Suppressor macrophage treated with lipopolysaccharide for 1 hour (primary cell): Measurements from ENCODE around the gene SAT2.
"Not testable (repeated sequence)": the region's sequence is repeated elsewhere in the genome, so short reads cannot be mapped to it uniquely, and the experiment has no call there.

Experiments
- DNase-seq, 3 donors: peaks; one replicate each; pipeline ENCODE4 v3.0.0-alpha.2; 2020 to 2022

The SAT2 gene

GRCh38 chr17:7633093-7633492 lies 5.5 kb upstream of the SAT2 start:
- DNase-seq: no peak

DNA sequence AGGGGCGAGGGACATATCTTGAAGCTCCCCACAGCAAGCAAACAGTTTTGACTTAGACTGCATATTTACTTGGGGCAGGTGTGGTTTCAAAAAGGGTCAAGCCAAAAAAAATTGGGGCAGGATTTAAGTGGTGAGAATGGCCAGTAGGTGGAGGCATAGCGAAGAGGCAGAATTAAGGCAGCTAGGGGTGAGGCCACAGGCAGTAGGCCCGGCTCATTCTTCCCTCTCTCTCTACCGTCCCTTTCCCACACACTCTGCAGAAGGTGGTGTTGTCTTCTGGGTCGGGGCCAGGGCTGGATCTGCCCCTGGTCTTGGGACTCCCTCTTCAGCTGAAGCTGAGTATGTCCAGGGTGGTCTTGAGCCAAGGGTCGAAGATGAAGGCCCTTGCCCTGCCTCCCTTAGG lies 4.9 kb upstream of the SAT2 start:
- peak; percentile 75 to 80 (median 75) for DNase-seq

- DNase-seq: no peak
Observed at GRCh38 chr17:7631398-7632380, 4.1 kb upstream of the SAT2 start.

- DNase-seq: no peak
Observed at GRCh38 chr17:7629939-7630571, 2.4 kb upstream of the SAT2 start, which contains the start of gene SHBG. Gene SHBG, plus strand, starts transcription at chr17:7630135. Its CDS starts 38 bp downstream, at chr17:7630173.

DNA sequence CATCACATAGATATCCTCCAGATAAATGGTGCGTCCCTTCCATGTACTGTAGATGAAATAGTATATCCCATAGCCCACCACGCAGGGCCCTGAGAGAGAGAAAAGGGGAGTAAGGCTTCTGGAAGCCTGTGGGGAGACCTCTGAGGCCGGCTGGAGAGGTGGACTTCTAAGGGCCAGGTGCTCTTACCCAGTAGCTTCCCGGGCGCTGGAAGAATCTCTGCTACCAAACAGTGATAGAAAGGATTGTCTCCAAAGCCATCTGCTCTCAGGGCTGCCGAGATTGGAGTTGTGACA lies 718 bp downstream of the SAT2 start:
- DNase-seq: no peak

DNA sequence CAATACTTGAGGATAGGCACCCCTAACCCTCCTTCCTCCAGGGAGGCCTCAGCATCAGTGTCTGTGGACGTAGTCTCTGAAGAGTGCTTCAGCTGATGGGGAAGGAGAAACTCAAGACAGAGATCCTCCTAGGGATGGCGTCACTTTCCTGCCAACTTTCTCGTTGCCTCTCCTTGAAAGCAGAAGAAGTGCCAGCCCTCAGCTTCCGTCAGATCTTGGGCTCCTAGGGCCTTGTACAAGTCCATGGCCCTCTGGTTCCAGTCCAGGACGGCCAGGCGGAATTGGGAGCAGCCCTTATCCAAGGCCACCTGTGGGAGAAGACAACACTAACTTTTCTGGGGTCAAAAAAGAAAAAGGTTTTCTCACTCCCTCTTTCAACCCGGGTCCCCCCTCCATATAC lies 1.3 kb downstream of the SAT2 start:
- peak; percentile 80 to 85 (median 85) for DNase-seq

GRCh38 chr17:7625749-7626148 lies 1.9 kb downstream of the SAT2 start:
- not testable (repeated sequence) for DNase-seq

- DNase-seq: no peak
Observed at GRCh38 chr17:7623661-7624060, 4.0 kb downstream of the SAT2 start.

DNA sequence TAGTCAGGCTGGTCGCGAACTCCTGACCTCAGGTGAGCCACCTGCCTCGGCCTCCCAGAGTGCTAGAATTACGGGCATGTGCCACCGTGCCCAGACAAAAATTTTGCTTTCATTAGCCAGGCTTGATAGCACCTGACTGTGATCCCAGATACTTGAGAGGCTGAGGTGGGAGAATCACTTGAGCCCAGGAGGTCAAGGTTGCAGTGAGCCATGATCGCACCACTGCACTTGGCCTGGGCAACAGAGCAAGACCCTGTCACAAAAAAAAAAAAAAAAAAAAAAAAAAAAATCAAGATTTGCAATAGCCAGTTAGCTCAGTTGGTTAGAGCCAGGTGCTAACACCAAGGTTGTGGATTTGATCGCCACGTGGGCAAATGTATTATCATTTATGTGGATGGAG lies 6.8 kb downstream of the SAT2 start:
- no peak for DNase-seq

DNA sequence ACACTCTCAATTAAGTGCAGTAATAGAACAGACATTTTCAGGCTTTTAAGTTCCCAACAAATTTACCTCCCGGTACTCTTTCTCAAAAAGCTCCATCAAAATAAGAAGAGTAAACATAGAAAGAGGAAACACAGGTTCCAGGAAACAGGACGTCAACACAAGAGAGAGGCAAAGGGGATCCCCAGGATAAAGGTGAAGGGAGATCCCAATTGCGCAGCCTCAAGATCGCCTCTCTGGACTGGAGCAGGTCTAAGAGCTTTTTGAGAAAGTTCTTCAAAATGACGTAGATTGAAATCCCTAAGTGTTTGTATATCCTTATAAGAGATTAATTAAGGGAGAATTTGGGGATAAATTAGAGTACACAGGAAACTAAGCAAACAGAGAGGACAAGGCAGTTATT lies 9.0 kb downstream of the SAT2 start:
- DNase-seq: no peak

- no peak for DNase-seq
Observed at GRCh38 chr17:7615265-7615747, 12.3 kb downstream of the SAT2 start.

DNA sequence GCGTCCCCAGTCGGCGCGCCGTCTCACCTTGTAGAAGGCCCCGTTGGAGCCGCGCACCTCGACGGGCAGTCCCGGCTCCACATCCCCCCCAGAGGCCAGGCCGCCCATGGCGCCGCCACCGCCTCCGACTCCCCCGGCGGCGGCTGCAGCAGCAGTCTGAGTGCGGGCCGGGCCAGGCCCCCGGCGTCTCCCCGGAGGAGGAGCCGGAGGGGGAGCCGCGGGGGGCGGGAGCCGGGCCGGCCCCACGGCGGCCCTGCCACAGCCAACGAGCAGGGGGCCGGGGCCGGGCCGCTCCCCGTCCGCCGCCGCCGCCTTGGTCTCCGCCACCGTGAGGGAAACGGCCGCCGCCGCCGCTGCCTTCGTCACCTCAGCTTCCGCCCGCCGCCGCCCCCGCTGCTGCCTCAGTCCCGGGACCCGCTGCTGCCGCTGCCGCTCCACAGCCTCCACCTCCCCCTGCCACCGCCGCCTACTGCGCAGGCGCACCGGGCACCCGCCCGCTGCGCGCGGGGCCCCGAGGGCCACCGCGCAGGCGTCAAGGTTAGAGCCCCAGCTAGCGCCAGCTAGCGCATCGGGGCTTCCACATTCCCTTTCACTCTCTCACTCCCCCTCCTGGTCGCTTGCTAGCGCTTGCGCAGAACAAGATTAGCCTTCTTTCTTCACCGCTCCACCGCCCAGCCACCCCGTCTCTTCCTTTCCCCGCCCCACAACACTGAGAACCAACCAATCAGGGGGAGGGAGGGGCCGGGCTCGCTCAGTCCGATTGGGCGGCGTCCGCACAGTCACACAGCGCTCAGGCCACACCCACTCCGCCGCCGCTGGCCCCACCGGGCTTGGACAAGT lies 13.0 kb downstream of the SAT2 start, which contains the start of gene FXR2:
Gene FXR2, minus strand, starts transcription at position 473 of the 840 bp plus-strand sequence. Its CDS starts 365 bp downstream, at position 108.
- peak; percentile 99 for DNase-seq

DNA sequence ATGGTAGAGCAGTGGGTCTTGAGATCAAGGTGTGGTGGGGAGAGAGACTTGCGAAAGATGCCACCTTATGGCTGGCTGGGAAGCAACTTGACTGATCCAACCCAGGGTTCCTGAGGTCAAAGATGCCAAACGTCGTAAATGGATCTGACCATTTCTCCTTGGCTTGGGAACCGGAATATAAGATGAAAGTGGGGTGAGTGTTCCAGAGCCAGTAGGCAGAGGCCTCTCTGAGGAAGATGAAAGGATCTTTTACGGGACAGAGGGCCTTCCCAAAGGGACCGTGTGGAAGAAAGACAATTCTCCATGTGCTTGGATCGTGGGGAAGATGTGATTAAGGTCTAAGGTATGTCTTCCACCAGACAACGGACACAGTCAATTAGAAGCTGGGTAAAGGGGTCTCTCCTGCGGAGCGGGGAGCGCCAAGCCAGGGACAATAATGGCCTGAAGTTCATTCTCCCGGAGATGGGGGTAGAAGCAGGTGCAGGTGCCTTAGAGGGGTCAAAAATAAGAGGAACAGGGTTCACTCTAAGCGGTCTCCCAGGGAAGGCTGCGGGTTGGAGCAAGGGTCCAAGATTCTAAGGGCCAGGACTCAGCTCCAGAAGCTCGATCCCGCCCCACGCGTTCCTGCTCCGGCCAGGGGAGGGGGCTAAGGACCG lies 13.7 kb downstream of the SAT2 start:
- peak in 1 of 3 donors; percentile 11 for DNase-seq

DNA sequence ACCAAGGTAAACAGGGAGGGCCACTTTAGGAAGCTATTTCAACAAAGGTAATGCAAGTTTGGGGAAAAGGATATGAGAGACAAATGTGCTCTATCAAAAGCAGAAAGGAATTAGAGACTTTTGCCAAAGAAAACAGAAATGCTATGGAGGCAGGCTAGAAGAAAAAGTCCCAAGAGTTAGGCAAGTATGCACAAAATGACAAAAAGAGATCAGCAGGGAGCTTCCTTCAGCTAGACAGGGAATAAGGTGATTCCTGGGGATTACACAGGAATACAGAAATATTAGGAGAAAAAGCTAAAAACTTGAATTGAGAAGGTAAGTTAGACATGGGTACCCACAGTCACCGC lies 15.4 kb downstream of the SAT2 start:
- DNase-seq: no peak

DNA sequence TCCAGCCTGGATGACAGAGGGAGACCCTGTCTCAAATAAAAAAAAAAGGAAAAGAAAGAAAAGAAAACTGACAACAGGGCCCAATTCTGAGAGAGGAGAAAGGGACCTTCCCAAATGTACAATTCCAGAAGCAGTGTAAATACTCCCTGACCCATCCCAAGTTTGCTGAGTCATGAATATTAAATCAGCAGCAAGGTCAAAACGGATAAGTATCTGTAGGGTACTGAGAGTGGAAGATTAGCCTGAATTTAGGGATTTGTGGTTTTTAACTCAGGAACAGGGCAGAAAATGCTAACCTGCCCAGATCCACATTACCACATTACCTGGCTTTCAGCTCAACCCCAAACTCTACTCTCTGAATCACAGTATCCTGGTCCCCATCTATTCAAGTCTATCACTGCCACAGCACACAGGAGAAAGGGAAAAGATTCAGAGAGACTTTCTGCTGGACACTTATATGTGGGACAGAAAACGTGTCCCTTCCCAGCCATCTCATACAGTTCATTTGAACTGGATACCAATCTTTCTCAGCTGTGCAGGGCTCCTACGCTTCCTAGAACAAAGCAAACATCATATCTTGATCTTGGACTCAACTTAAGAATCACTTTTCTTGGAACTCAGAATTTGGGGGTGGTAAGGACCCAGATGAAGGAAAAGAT lies 15.9 kb downstream of the SAT2 start:
- no peak for DNase-seq

DNA sequence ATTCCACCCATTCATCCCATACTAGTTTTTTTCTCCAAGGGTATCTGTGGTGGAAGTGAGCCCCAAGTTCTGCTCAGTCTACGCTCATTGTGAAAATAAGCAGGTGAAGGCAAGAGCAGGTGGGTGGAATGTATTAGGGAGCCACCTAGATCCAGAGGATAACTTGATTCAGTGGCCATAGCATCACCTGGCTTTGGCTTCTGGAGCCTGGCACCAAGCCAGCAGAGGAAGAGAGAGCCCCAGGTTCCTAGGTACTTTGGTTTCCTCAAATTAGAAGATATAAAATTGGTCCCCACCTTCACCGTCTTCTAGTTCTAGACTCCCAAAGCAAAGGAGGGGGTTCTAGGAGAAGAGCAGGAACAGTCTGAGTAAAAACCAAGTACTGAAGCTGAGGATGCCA lies 17.0 kb downstream of the SAT2 start:
- no peak for DNase-seq

GRCh38 chr17:7606280-7606679 lies 21.3 kb downstream of the SAT2 start:
- no peak for DNase-seq

DNA sequence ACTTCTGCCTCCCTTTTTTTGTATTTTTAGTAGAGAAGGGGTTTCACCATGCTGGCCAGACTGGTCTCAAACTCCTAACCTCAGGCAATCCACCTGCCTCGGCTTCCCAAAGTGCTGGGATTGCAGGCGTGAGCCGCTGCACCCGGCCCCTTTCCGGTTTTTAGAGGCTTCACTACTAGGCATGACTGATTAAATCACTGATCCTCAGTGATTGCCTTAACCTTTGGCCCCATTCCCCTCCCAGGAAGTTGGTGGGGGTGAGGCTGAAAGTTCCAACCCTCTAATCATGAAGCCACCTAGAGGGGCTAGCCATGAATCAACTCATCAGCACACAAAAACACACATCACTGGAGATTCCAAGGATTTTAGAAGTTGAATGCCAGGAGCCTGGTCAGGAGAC lies 30.1 kb downstream of the SAT2 start:
- DNase-seq: not testable (repeated sequence)

- no peak for DNase-seq
Observed at GRCh38 chr17:7593296-7593695, 34.3 kb downstream of the SAT2 start.

DNA sequence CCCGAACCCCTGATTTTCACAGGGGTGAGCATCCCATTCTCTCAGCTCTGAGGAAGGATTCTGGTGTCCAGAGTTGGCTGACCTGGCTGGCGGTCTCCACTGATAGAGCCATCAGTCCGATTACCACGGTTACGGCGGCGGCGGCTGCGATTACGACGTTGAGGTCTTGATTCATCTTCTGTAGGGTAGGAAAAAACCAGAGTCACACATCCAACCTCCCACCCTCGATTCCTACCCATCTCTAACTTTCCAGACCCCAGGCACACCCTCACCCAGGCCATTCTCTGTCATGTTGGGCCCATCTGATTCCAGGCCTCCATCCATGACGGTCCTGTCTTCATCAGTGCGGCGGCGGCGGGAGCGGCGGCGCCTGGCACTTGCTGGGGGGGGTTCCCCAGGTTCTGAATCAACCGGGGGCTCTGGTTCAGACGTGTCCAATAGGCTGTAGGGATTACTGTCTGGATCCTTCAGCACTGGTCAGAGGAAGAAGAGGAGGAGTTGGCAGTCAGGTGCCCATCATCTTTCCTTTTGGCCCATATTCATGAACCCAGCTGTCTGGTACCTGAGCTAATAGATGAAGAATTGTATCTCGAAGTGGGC lies 35.1 kb downstream of the SAT2 start:
- DNase-seq: no peak

GRCh38 chr17:7591596-7591995 lies 36.0 kb downstream of the SAT2 start:
- DNase-seq: no peak

DNA sequence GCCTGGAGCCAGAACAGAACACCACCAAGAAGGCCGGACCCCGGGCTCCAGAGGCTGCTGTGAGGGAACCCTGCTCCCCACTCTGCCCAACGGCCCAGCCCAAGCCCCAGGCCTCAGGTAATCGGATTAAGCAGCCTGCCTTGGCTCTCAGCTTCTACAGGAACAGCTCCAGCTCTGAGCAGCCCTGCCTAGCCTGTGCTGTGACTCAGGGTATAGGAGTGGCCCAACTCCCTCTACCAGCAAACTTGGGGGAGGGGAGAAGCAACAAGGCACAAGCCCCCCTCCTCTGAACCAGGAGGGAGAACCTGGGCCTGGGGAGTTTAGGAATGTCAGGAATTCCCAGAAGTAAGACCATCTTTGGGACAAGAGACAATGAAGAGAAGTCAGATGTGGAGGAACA lies 36.9 kb downstream of the SAT2 start:
- DNase-seq: no peak
